Panc1 (cell line): ENCODE data around the gene SCN9A. TPM values are rescaled to one million over a fixed set of nuclear protein-coding genes. Genes with fewer than 3 reads are reported as not detected.

Experiments
- ATAC-seq: fragments of 200-7000 bp; cut with Tn5 transposase; 2 replicates; pipeline ENCODE4 v1.9.1; 2020; ENCODE audit warnings: mild to moderate bottlenecking, moderate library complexity
- BruUV-seq: library from RNA; stranded (reverse); fragments of 400-500 nt; replicated peaks from 2 replicates; lab custom pipeline; 2021; lab: Mats Ljungman, UMichigan
- CTCF ChIA-PET: fragments of 300-600 bp; sonication (Branson Sonifier 250); formaldehyde crosslinking; loops from one replicate; lab custom pipeline; 2022; ENCODE audit warnings: antibody characterized with exemption; lab: Charles Lee
- POLR2A ChIA-PET: fragments of 300-600 bp; sonication (Branson Sonifier 250); formaldehyde crosslinking; loops from one replicate; lab custom pipeline; 2022; ENCODE audit warnings: antibody characterized with exemption; lab: Charles Lee
- DNase-seq: peaks from one replicate; pipeline ENCODE4 v3.0.0-alpha.2; 2010; ENCODE audit warnings: low read depth, low spot score
- H3K27ac ChIP-seq: 2 replicates; pipeline ENCODE4 v1.5.1; 2011; ENCODE audit warnings: mild to moderate bottlenecking, low read length, inconsistent platforms
- H3K27me3 ChIP-seq: fragments of 200-500 bp; sonication (Bioruptor generic); 2 replicates; pipeline ENCODE4 v1.6.0; 2014; ENCODE audit warnings: low read length, inconsistent platforms; ENCODE audit not compliant: control insufficient read depth, insufficient read depth
- H3K36me3 ChIP-seq: fragments of 200-500 bp; sonication (Bioruptor generic); 2 replicates; pipeline ENCODE4 v1.5.1; 2014; ENCODE audit warnings: inconsistent platforms, mild to moderate bottlenecking, low read length, moderate library complexity; ENCODE audit not compliant: control insufficient read depth, insufficient read depth
- H3K4me1 ChIP-seq: 2 replicates; pipeline ENCODE4 v1.5.1; 2011; ENCODE audit warnings: inconsistent platforms, mild to moderate bottlenecking, low read length, moderate library complexity; ENCODE audit not compliant: control insufficient read depth, insufficient read depth
- H3K4me3 ChIP-seq, 2 experiments: 2 replicates each; pipeline ENCODE4 v1.5.1; 2011 to 2012; ENCODE audit warnings: low read depth in 2 of 2, low read length in 2 of 2, mild to moderate bottlenecking in 2 of 2, inconsistent platforms in 1 of 2, moderate library complexity in 1 of 2
- H3K9me3 ChIP-seq: fragments of 200-500 bp; sonication (Bioruptor generic); 2 replicates; pipeline ENCODE4 v1.5.1; 2014; ENCODE audit warnings: low read depth, mild to moderate bottlenecking, inconsistent platforms, low read length, moderate library complexity; ENCODE audit not compliant: control insufficient read depth, insufficient read depth
- POLR2AphosphoS5 ChIP-seq: IDR thresholded peaks from 2 replicates; pipeline ENCODE4 v1.6.1; 2012; ENCODE audit warnings: mild to moderate bottlenecking, low read depth, low read length, moderate library complexity
- SIN3A ChIP-seq: IDR thresholded peaks from 2 replicates; pipeline ENCODE4 v1.6.1; 2012; ENCODE audit warnings: low read depth, mild to moderate bottlenecking, low read length, moderate library complexity, borderline replicate concordance; ENCODE audit not compliant: insufficient read depth
- TCF7L2 ChIP-seq: IDR thresholded peaks from 2 replicates; pipeline ENCODE4 v1.6.1; 2011; ENCODE audit warnings: mild to moderate bottlenecking, low read depth, low read length, inconsistent platforms
- in situ Hi-C: cut with HindIII; loops from 2 replicates; pipeline ENCODE4 v1.10.0; 2016; ENCODE audit warnings: low sequenced_read_pairs, low pct_unique_long_range_greater_than_20kb
- intact Hi-C: fragments of 100-400 bp; cut with micrococcal nuclease; formaldehyde crosslinking; loops from one replicate; pipeline ENCODE4 v1.10.0; 2022; ENCODE audit not compliant: unreplicated experiment
- total RNA-seq: library from RNA; stranded (reverse); gene quantifications from one replicate; pipeline ENCODE4 v1.2.1, GENCODE V29; 2021; ENCODE audit not compliant: unreplicated experiment
- TF ChIP-seq, protein P1 (sequence below), 2 experiments: IDR thresholded peaks; 2 replicates each; pipeline ENCODE4 v1.6.1; 2011 to 2012; ENCODE audit warnings: low read depth in 2 of 2, control low read depth in 1 of 2, low read length in 1 of 2, mild to moderate bottlenecking in 1 of 2, moderate library complexity in 1 of 2; ENCODE audit not compliant: insufficient read depth in 1 of 2
- TF ChIP-seq, protein P2 (sequence below): fragments of 450-650 bp; IDR thresholded peaks from 2 replicates; pipeline ENCODE4 v1.5.1; 2017; ENCODE audit warnings: mild to moderate bottlenecking

The SCN9A gene
- total RNA-seq, 1 experiment from 2014 or later, result 0.10 TPM

GRCh38 chr2:166365239-166365638 is 10.5 kb downstream of the SCN9A start:
- BruUV-seq, result no TSS peak
- ChIA-PET POLR2A (no interaction called here), CTCF (no interaction called here)
- intact Hi-C loops (no loop called here), in situ Hi-C loops (no loop called here)
- no peak overlapping the region for H3K4me3 ChIP-seq
- H3K27ac ChIP-seq, result no peak overlapping the region
- H3K27me3 ChIP-seq, result no peaks in the 10 kb centered on the region
- ATAC-seq (no peak), DNase-seq (no peak)
- TF ChIP-seq, protein P1, sequence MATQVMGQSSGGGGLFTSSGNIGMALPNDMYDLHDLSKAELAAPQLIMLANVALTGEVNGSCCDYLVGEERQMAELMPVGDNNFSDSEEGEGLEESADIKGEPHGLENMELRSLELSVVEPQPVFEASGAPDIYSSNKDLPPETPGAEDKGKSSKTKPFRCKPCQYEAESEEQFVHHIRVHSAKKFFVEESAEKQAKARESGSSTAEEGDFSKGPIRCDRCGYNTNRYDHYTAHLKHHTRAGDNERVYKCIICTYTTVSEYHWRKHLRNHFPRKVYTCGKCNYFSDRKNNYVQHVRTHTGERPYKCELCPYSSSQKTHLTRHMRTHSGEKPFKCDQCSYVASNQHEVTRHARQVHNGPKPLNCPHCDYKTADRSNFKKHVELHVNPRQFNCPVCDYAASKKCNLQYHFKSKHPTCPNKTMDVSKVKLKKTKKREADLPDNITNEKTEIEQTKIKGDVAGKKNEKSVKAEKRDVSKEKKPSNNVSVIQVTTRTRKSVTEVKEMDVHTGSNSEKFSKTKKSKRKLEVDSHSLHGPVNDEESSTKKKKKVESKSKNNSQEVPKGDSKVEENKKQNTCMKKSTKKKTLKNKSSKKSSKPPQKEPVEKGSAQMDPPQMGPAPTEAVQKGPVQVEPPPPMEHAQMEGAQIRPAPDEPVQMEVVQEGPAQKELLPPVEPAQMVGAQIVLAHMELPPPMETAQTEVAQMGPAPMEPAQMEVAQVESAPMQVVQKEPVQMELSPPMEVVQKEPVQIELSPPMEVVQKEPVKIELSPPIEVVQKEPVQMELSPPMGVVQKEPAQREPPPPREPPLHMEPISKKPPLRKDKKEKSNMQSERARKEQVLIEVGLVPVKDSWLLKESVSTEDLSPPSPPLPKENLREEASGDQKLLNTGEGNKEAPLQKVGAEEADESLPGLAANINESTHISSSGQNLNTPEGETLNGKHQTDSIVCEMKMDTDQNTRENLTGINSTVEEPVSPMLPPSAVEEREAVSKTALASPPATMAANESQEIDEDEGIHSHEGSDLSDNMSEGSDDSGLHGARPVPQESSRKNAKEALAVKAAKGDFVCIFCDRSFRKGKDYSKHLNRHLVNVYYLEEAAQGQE (IDR thresholded peaks at IDR 0.05; ENCODE audit: insufficient read depth in 1 of 2, low read depth in 2 of 2, low read length in 1 of 2), result no peak
- TF ChIP-seq, protein P2, sequence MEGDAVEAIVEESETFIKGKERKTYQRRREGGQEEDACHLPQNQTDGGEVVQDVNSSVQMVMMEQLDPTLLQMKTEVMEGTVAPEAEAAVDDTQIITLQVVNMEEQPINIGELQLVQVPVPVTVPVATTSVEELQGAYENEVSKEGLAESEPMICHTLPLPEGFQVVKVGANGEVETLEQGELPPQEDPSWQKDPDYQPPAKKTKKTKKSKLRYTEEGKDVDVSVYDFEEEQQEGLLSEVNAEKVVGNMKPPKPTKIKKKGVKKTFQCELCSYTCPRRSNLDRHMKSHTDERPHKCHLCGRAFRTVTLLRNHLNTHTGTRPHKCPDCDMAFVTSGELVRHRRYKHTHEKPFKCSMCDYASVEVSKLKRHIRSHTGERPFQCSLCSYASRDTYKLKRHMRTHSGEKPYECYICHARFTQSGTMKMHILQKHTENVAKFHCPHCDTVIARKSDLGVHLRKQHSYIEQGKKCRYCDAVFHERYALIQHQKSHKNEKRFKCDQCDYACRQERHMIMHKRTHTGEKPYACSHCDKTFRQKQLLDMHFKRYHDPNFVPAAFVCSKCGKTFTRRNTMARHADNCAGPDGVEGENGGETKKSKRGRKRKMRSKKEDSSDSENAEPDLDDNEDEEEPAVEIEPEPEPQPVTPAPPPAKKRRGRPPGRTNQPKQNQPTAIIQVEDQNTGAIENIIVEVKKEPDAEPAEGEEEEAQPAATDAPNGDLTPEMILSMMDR, result no peak
- TF ChIP-seq SIN3A, result no peak
- TF ChIP-seq POLR2AphosphoS5, result no peak
- no peak for TF ChIP-seq TCF7L2
- H3K36me3 ChIP-seq, result no peaks in the 10 kb centered on the region
- H3K9me3 ChIP-seq, result no peaks in the 10 kb centered on the region
- no peaks in the 10 kb centered on the region for H3K4me1 ChIP-seq

DNA sequence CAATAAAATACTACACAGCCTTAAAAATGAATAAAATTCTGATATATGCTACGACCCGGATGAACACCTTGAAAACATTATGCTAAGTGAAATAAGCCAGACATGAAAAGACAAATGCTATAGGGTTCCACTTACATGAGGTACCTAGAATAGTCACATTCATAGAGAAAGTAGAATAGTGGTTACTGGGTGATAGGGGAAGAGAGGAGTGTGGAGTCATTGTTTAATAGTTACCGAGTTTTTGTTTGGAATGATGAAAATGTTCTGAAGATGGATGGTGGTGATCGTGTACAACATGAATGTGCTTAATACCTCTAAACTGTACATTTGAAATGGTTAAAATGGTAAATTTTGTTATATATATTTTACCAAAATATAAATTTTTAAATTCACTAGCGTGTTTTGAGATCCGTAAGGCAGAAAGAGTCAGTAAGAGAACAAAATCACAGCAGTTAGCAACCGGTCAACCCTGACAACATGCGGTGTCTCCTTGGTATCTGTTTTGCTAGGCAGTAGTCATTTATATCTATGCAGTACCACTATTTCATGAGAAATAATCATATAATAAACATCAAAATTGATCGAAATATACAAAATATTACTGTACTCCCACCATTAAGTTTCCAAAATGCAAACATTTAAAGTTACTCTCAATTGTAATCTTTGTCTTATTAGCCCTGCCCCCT is 11.1 kb downstream of the SCN9A start:
- CTCF ChIA-PET, result no interaction called here
- TF ChIP-seq, protein P2, result no peak
- TF ChIP-seq POLR2AphosphoS5 (no peak), SIN3A (no peak), TCF7L2 (no peak)
- TF ChIP-seq, protein P1 (IDR thresholded peaks at IDR 0.05; ENCODE audit: insufficient read depth in 1 of 2, low read depth in 2 of 2, low read length in 1 of 2), result no peak
- no peaks in the 10 kb centered on the region for H3K4me1 ChIP-seq
- H3K27ac ChIP-seq, result no peak overlapping the region
- POLR2A ChIA-PET, result no interaction called here
- no TSS peak for BruUV-seq
- intact Hi-C loops (loop anchor here (5.0 kb wide), 1 partner anchor 153 kb away; no protein-coding TSS in a partner anchor), in situ Hi-C loops (no loop called here)
- no peak overlapping the region for H3K4me3 ChIP-seq
- no peak for DNase-seq
- no peak for ATAC-seq
- no peaks in the 10 kb centered on the region for H3K36me3 ChIP-seq
- H3K27me3 ChIP-seq, result no peaks in the 10 kb centered on the region
- no peaks in the 10 kb centered on the region for H3K9me3 ChIP-seq
